Bone marrow (tissue), 2 donors: ENCODE measurements around the gene LRIT3.

Experiments used
- DNase-seq, 2 donors: peaks; one replicate each; lab custom pipeline; 2025; lab: John Stamatoyannopoulos, UW

LRIT3 gene, protein sequence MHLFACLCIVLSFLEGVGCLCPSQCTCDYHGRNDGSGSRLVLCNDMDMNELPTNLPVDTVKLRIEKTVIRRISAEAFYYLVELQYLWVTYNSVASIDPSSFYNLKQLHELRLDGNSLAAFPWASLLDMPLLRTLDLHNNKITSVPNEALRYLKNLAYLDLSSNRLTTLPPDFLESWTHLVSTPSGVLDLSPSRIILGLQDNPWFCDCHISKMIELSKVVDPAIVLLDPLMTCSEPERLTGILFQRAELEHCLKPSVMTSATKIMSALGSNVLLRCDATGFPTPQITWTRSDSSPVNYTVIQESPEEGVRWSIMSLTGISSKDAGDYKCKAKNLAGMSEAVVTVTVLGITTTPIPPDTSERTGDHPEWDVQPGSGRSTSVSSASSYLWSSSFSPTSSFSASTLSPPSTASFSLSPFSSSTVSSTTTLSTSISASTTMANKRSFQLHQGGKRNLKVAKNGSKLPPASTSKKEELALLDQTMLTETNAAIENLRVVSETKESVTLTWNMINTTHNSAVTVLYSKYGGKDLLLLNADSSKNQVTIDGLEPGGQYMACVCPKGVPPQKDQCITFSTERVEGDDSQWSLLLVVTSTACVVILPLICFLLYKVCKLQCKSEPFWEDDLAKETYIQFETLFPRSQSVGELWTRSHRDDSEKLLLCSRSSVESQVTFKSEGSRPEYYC

GRCh38 chr4:109847896-109848442, at the start of gene LRIT3:
TSS of gene LRIT3 (plus strand) at chr4:109848107. CDS start at chr4:109848202, 95 bp downstream.
- DNase-seq: no peak

DNA sequence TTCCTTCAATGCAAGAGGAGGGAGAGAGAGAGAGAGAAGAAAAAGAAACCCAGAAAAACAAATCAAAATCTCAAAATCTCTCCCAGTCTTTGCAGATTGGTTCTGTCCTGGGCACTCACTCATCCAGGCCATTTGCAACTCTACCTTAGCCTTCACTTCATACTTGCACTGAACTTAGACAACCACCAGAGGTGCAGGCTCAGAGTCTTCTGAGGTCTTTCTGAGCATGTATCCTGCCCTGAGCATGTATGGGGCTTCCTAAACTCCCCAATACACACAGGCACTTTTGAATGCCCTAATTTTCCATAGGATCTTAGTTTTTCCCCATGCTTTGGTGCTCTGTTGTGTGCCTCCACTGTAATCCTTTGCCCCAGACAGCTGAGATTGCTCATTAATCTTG, 49.0 kb upstream of the LRIT3 start:
- DNase-seq: no peak

DNA sequence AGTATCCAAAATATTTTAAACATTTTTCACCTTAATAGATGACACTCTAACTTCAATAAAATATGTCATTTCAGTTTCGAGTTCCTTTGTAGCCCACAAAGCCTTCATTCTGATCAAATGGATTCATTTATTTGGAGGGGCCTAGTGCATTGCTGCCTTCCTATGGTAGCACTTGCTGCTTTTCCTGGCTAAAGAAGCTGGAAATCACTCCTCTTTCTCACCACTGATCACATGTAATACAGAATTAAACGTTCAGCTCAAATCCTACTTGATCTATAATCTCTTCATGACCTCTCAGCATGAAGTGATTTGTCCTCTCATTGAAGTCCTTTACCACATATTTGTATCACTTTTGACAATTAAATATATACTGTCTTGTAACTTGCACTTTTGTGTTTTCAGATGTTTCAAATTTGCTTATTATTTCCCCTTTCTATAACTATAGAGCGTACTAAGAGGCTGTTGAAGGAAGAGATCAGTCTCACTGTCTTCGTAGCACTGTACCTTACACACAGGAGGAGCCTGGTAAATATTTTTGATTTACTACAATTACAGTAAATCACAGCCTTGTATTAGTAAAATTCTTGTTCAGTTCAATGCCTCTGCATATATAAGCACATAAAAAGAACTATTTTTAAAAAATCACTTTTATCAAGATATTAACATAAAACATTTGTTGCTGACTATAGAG, 46.7 kb upstream of the LRIT3 start:
- DNase-seq: no peak

GRCh38 chr4:109801895-109802319, 46.0 kb upstream of the LRIT3 start, which contains the start of gene CFI:
TSS of gene CFI (minus strand) at chr4:109801999. CDS start at chr4:109801971, 28 bp downstream.
- DNase-seq: no peak

- peak in 1 of 2 donors; percentile 10 for DNase-seq
Observed at GRCh38 chr4:109803924-109804571, 43.9 kb upstream of the LRIT3 start.

- DNase-seq: no peak
Observed at GRCh38 chr4:109809655-109810054, 38.3 kb upstream of the LRIT3 start.

DNA sequence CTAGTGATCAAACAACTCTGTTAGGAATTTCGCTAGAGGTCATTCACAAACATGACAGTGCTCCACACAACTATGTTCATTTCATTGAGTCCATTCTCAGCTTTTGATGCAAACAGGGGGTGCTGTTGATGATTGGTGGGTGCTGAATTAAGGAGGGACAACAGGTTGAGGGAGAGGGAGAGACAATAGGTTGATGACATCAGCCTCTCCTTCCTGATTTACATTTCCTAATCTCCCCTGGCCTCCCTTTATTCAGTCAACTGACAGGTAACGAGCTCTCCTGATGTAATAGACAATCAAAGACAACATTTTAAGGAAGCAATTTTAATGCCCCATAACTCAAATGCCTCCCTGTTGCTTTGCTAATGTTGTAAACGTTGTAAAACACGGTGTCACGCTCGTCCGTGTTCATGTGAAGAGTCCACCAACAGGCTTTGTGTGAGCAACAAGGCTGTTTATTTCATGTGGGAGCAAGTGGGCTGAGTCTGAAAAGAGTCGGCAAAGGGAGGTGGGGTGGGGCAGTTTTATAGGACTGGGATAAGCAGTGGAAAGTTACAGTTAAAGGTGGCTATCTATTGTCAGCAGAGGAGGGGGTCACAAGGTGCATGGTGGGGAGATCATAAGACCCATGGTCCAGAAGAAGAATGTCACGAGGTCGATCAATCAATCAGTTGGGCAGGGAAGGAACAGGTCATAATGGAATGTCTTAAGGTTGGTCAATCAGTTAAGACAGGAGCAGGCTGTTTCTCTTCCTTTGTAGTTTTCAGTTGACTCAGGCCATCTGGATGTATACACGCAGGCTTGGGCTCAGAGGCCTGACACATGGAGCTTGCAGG, 37.1 kb upstream of the LRIT3 start:
- DNase-seq: no peak

DNA sequence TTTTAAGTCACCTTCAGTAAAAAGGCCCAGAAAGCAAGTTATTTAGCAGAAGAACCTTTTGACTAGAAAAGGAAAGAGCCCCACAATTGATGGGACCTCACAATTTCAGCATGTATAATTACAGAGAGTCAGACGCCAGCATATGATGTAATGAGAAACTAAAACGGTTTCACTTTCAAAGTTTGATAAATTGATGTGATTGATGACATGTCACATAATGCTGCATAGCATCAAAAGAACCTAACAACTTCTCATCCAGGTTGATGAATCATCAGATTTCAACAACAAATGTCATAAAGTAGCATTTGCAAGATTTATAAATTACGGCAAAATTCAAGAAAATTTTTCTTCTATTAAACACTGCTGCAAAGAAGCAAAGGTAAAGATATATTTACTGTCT, 36.2 kb upstream of the LRIT3 start:
- DNase-seq: no peak

DNA sequence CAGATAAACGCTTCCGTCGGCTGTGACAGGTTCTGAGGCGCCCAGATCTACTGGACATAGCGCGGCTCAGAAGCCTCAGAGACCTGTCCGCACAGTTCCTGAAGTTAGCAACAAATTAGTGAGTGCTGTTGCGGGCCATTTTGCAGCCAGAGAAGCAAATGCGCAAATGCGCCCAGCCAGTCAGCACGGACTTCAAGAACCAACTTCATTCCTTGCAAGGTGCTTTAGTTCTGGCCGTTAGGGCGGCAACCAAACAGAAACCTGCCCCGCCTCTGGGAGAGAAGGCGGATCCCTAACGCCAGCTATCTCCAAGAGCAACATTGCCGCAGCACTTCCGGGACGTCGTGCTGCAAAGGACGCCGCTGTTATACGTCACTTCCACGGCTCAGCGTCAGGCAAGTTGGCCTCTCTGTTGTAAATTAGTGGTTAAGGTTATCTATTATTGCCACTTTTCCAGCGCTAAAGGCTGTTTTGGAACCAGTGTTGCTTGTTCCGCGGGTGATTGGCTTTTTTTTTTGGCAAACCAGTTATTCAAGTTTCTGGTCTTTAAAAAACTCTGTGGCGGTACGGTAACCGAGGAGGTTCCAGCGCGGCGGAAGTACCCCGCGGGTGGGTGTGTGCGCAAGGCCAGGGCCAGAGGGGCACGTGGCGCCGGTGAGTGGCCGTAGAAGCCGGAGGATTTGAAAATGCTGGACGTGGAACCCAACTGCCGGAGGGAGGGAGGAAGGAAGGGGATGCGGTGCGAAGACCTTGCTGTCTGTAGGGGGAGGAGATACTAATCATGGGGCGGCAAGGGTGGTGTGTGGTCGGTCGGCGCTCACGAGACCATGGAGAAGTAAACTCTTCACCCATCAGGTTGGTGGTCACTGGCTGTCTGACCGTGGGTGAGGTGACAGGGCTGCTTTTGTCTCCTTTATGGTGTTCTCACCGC, 32.5 kb upstream of the LRIT3 start, which contains the start of gene GAR1:
Gene GAR1, plus strand, starts transcription at position 612 of the 931 bp plus-strand sequence. CDS start 403 bp downstream, outside the sequence.
- peak; percentile 80 to 84 for DNase-seq

- DNase-seq: no peak
Observed at GRCh38 chr4:109816082-109816442, 31.8 kb upstream of the LRIT3 start.

DNA sequence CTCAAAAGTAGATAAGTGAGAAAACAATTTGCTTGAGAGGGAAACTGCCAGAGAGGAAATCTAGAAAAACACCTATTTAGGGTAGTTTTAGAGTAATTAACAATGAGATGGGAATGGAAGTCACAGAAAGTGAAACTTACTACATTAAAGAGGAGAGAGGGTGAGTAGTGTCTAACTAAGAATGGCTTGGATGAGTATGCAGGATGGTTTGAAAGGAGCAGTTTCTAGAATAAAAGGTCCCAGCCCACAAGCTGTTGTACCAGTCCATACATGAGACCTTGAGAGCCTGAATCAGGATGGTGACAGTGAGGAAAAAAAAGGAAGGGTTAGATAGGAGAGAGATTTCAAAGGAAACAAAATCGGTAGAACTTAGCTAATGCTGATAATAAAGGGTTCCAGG, 31.0 kb upstream of the LRIT3 start:
- DNase-seq: no peak

DNA sequence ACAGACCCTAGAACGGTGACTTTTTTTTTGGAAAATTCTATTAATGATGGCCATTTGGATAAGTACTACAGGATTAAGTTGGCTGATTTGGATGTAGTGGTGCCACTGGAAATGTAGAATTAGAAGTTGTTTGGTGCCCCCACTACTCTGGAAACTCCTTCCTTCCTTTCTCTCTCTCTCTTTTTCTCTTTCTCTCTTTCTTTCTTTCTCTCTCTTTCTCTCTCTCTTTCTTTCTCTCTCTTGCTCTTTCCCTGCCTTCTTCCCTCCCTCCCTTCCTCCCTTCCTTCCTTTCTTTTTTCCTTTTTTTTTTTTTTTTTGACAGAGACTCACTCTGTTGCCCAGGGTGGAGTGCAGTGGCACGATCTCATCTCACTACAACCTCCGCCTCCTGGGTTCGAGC, 29.6 kb upstream of the LRIT3 start:
- no peak for DNase-seq

DNA sequence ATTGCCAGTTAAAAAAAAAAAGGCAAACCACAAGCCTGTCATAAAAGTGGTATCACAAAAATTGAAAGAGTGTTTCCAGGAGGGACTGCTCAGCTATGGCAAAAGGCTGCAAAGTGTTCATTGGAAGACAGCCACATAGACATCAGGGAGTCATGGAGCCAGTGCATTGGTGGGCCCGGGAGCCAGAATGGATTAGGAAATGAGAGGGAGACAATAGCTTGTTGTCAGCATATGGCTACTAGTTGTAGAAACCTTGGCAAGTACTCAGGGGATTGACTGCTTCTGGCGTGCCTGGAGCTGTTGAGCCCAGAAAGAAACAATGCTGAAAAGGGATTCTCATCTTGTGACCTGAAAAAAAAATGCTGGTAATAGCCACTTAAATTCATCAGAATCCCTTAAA, 27.3 kb upstream of the LRIT3 start:
- no peak for DNase-seq

DNA sequence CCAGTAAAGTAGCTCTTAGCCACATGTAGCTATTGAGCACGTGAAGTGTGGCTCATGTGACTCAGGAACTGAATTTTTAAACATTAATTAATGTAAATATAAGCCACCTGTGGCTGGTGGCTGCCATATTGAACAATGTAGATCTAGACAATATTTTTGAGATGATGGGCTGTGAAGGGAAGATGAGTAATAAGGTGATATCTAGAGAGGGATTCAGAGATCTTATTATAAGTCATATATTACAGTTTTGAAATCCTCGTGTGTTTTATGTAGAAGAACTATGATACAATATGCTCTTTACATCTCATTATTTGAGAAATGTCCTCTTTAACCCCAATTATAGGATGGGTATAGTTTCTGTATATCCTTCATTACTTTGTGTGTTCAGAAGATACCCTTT, 26.7 kb upstream of the LRIT3 start:
- DNase-seq: no peak

GRCh38 chr4:109826719-109827118, 21.2 kb upstream of the LRIT3 start:
- DNase-seq: no peak

- DNase-seq: no peak
Observed at GRCh38 chr4:109827672-109828071, 20.2 kb upstream of the LRIT3 start, which contains the start of gene RRH. TSS of gene RRH (plus strand) at chr4:109827972. CDS start at chr4:109828028, 56 bp downstream.

DNA sequence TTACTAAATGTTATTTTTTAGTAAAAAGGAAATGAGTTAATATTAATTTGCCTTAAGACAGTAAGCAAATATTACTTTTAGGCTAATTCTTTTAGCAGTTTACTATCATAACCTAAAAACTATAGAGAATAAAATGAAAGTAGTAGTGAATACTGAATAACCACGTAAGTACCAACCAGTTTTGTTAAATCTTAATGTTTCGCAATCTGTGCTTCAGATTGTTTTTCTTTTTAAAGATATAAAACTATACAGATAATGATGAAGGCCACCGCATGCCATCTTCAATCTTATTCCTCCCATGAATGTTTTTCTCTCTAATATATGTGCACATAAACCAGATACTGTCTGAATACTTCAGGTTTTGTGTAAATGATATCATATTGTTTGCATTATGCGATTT, 14.2 kb upstream of the LRIT3 start:
- no peak for DNase-seq

DNA sequence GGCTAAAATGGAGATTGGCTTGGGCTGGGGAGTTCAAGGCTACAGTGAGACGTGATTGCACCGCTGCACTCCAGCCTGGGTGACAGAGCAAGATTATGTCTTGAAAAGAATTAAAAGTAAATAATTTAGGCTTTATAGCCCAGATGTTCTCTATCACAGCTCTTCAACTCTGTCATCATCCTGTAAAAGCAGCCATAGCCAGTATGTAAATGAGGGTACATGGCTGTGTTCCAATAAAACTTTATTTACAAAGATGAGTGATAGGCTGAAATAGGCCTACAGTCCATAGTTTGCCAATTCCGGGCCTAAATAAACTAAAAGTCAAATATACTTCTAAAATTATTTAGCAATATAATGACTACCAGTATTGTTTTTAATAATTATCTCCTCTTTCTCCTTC, 10.9 kb upstream of the LRIT3 start:
- no peak for DNase-seq

GRCh38 chr4:109846395-109847098, 1.4 kb upstream of the LRIT3 start:
- no peak for DNase-seq
